Endodermal cell (in vitro differentiated cells): Measurements from ENCODE around the gene CLTCL1. TPM values are rescaled to one million over a fixed set of nuclear protein-coding genes. Genes with fewer than 3 reads are reported as not detected.

Source experiments
- DNase-seq: peaks from one replicate; pipeline ENCODE4 v3.0.0-alpha.2; 2017
- H3K27ac ChIP-seq: 2 replicates; pipeline ENCODE4 v1.5.1; 2013; ENCODE audit warnings: mild to moderate bottlenecking, low read depth, low read length, moderate library complexity
- H3K27me3 ChIP-seq: 2 replicates; pipeline ENCODE4 v1.6.1; 2013; ENCODE audit warnings: mild to moderate bottlenecking, low read length, moderate library complexity; ENCODE audit not compliant: insufficient read depth, control insufficient read depth, poor library complexity, severe bottlenecking
- H3K36me3 ChIP-seq: 2 replicates; pipeline ENCODE4 v1.7.0; 2013; ENCODE audit warnings: mild to moderate bottlenecking, low read length, moderate library complexity; ENCODE audit not compliant: control insufficient read depth, insufficient read depth
- H3K4me1 ChIP-seq: one replicate; pipeline ENCODE4 v1.7.0; 2013; ENCODE audit warnings: low read length; ENCODE audit not compliant: control insufficient read depth, insufficient read depth
- H3K4me3 ChIP-seq: 2 replicates; pipeline ENCODE4 v1.5.1; 2013; ENCODE audit warnings: mild to moderate bottlenecking, low read length, moderate library complexity
- H3K9ac ChIP-seq: 2 replicates; pipeline ENCODE4 v1.6.1; 2013; ENCODE audit warnings: mild to moderate bottlenecking, low read length, moderate library complexity; ENCODE audit not compliant: poor library complexity, severe bottlenecking; ENCODE audit errors: extremely low read depth
- H3K9me3 ChIP-seq: 2 replicates; pipeline ENCODE4 v1.6.1; 2013; ENCODE audit warnings: mild to moderate bottlenecking, low read length, moderate library complexity; ENCODE audit not compliant: control insufficient read depth
- H3K27ac Mint-ChIP-seq: 2 replicates; pipeline ENCODE4 v1.8.0; 2020; ENCODE audit warnings: mixed read lengths
- H3K27me3 Mint-ChIP-seq: 2 replicates; pipeline ENCODE4 v1.8.0; 2021; ENCODE audit warnings: mild to moderate bottlenecking, mixed read lengths; ENCODE audit not compliant: insufficient read depth
- H3K36me3 Mint-ChIP-seq: 2 replicates; pipeline ENCODE4 v1.8.0; 2020; ENCODE audit warnings: low read depth, mixed read lengths
- H3K4me1 Mint-ChIP-seq: 2 replicates; pipeline ENCODE4 v1.8.0; 2020; ENCODE audit warnings: mixed read lengths
- H3K4me3 Mint-ChIP-seq: 2 replicates; pipeline ENCODE4 v1.8.0; 2020; ENCODE audit warnings: mild to moderate bottlenecking, moderate library complexity, mixed read lengths
- H3K9me3 Mint-ChIP-seq: 2 replicates; pipeline ENCODE4 v1.8.0; 2020; ENCODE audit warnings: mild to moderate bottlenecking, mixed read lengths
- WGBS, 2 experiments: methylation state at CpG; one replicate each; pipeline versions ENCODE4 v1.1.5 to v1.1.7; 2013; ENCODE audit warnings: missing lambda C conversion rate in 2 of 2, mixed read lengths in 1 of 2; ENCODE audit not compliant: insufficient coverage in 1 of 2, insufficient read length in 1 of 2; 5-methylcytosine and 5-hydroxymethylcytosine counted together
- total RNA-seq, 2 donors: library from RNA; stranded (reverse); fragmentation: NEBNext Ultra II Directional in 1 of 2; extraction: Animal tissue kit (Norgen Biotek cat#: 25700) in 1 of 2; gene quantifications; 2 replicates in 1 of 2; 3 replicates in 1 of 2; pipeline ENCODE4 v1.2.1, GENCODE V29; 2021
- TF ChIP-seq, protein P1 (sequence below): fragments of 200-600 bp; sonication (generic); conservative IDR thresholded peaks from 2 replicates; pipeline ENCODE4 v1.5.0; 2021; ENCODE audit warnings: antibody characterized with exemption, mild to moderate bottlenecking

CLTCL1 gene
- total RNA-seq, 2 donors from 2014 or later: 11.8 to 14.4 TPM

DNA sequence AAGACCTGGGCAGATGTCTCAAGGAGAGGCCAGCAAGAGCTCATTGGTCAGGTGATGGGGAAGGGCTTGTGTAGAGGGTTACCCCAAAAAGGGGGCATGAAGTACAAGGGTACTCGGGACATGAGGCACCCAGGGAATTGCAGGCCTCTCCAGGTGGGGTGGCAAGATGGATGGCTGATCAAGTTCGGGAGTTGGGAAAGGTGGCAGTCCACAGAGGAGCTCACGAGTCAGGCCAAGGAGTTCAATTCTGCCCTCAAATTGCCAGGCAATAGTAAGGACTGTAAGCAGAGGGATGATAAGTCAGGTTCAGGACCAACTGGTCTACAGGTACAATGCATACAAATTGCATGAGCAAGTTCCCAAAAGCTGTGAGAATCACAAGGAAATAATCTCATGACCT lies 70.7 kb downstream of the CLTCL1 start:
- no peak for DNase-seq
- no peak overlapping the region for H3K4me3 Mint-ChIP-seq

GRCh38 chr22:19218541-19219233 lies 72.8 kb downstream of the CLTCL1 start:
- no peak overlapping the region for H3K9ac ChIP-seq
- 87 to 100% methylated on average over 1 to 4 of the region's 5 CpGs for WGBS, 2 experiments
- H3K27ac ChIP-seq: no peak overlapping the region
- peaks cover 40% of the 10 kb centered on the region for H3K36me3 Mint-ChIP-seq
- H3K27ac Mint-ChIP-seq: no peak overlapping the region
- DNase-seq: no peak
- no peak overlapping the region for H3K4me3 Mint-ChIP-seq
- H3K36me3 ChIP-seq: peaks cover 7% of the 10 kb centered on the region
- no peaks in the 10 kb centered on the region for H3K9me3 Mint-ChIP-seq
- peaks cover 6% of the 10 kb centered on the region for H3K4me1 Mint-ChIP-seq
- no peaks in the 10 kb centered on the region for H3K4me1 ChIP-seq
- no peaks in the 10 kb centered on the region for H3K9me3 ChIP-seq
- no peak overlapping the region for H3K4me3 ChIP-seq
- H3K27me3 ChIP-seq: no peaks in the 10 kb centered on the region
- no peaks in the 10 kb centered on the region for H3K27me3 Mint-ChIP-seq
- TF ChIP-seq, protein P1, sequence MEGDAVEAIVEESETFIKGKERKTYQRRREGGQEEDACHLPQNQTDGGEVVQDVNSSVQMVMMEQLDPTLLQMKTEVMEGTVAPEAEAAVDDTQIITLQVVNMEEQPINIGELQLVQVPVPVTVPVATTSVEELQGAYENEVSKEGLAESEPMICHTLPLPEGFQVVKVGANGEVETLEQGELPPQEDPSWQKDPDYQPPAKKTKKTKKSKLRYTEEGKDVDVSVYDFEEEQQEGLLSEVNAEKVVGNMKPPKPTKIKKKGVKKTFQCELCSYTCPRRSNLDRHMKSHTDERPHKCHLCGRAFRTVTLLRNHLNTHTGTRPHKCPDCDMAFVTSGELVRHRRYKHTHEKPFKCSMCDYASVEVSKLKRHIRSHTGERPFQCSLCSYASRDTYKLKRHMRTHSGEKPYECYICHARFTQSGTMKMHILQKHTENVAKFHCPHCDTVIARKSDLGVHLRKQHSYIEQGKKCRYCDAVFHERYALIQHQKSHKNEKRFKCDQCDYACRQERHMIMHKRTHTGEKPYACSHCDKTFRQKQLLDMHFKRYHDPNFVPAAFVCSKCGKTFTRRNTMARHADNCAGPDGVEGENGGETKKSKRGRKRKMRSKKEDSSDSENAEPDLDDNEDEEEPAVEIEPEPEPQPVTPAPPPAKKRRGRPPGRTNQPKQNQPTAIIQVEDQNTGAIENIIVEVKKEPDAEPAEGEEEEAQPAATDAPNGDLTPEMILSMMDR: no peak

More for the DNA sequence above, 70.7 kb downstream of the CLTCL1 start:
- H3K9me3 Mint-ChIP-seq: no peaks in the 10 kb centered on the region
- H3K36me3 Mint-ChIP-seq: peaks cover 38% of the 10 kb centered on the region
- H3K27ac Mint-ChIP-seq: no peak overlapping the region
- WGBS, 2 experiments: 91 to 92% methylated on average over 2 to 3 of the region's 3 CpGs
- H3K4me3 ChIP-seq: no peak overlapping the region
- TF ChIP-seq, protein P1: no peak
- H3K27me3 Mint-ChIP-seq: no peaks in the 10 kb centered on the region
- H3K36me3 ChIP-seq: peaks cover 4% of the 10 kb centered on the region
- no peaks in the 10 kb centered on the region for H3K9me3 ChIP-seq
- no peaks in the 10 kb centered on the region for H3K27me3 ChIP-seq
- no peak overlapping the region for H3K27ac ChIP-seq
- no peaks in the 10 kb centered on the region for H3K4me1 ChIP-seq
- no peak overlapping the region for H3K9ac ChIP-seq
- H3K4me1 Mint-ChIP-seq: peaks cover 6% of the 10 kb centered on the region

GRCh38 chr22:19216579-19216978 lies 74.9 kb downstream of the CLTCL1 start:
- no peak overlapping the region for H3K4me3 Mint-ChIP-seq
- no peaks in the 10 kb centered on the region for H3K27me3 ChIP-seq
- H3K4me3 ChIP-seq: no peak overlapping the region
- H3K9me3 ChIP-seq: no peaks in the 10 kb centered on the region
- H3K9ac ChIP-seq: no peak overlapping the region
- H3K9me3 Mint-ChIP-seq: no peaks in the 10 kb centered on the region
- H3K4me1 ChIP-seq: no peaks in the 10 kb centered on the region
- WGBS, 2 experiments: 92 to 100% methylated on average over 3 to 5 of the region's 5 CpGs
- H3K27ac ChIP-seq: no peak overlapping the region
- H3K4me1 Mint-ChIP-seq: peaks cover 6% of the 10 kb centered on the region
- TF ChIP-seq, protein P1: no peak
- no peak overlapping the region for H3K27ac Mint-ChIP-seq
- H3K36me3 Mint-ChIP-seq: peaks cover 22% of the 10 kb centered on the region
- DNase-seq: no peak
- peaks cover 3% of the 10 kb centered on the region for H3K36me3 ChIP-seq
- H3K27me3 Mint-ChIP-seq: no peaks in the 10 kb centered on the region
